Smooth muscle cell (in vitro differentiated cells): Measurements from ENCODE around the gene RNF130. TPM values are rescaled to one million over a fixed set of nuclear protein-coding genes. Genes with fewer than 3 reads are reported as not detected.

Source experiments
- DNase-seq: peaks from one replicate; lab custom pipeline; 2025; ENCODE audit not compliant: unreplicated experiment; lab: John Stamatoyannopoulos, UW
- H2AFZ ChIP-seq: fragments of 200-600 bp; sonication (generic); 2 replicates; pipeline ENCODE4 v1.6.0; 2016; ENCODE audit warnings: antibody characterized with exemption, low read depth, mild to moderate bottlenecking
- H3F3A ChIP-seq: fragments of 200-600 bp; sonication (generic); 2 replicates; pipeline ENCODE4 v1.6.0; 2017; ENCODE audit warnings: antibody characterized with exemption, low read depth
- H3K27ac ChIP-seq: fragments of 200-600 bp; sonication (generic); 2 replicates; pipeline ENCODE4 v1.5.1; 2016; ENCODE audit warnings: low read depth, mild to moderate bottlenecking
- H3K27me3 ChIP-seq: fragments of 200-600 bp; sonication (generic); 2 replicates; pipeline ENCODE4 v1.6.1; 2016; ENCODE audit warnings: low read depth, mild to moderate bottlenecking
- H3K36me3 ChIP-seq: fragments of 200-600 bp; sonication (generic); 2 replicates; pipeline ENCODE4 v1.5.1; 2016; ENCODE audit warnings: low read depth
- H3K4me1 ChIP-seq: fragments of 200-600 bp; sonication (generic); 2 replicates; pipeline ENCODE4 v1.5.1; 2016; ENCODE audit warnings: low read depth
- H3K4me2 ChIP-seq: fragments of 200-600 bp; sonication (generic); 2 replicates; pipeline ENCODE4 v1.6.0; 2016; ENCODE audit warnings: mild to moderate bottlenecking
- H3K4me3 ChIP-seq: fragments of 200-600 bp; sonication (generic); 2 replicates; pipeline ENCODE4 v1.5.1; 2016; ENCODE audit warnings: mild to moderate bottlenecking
- H3K79me2 ChIP-seq: fragments of 200-600 bp; sonication (generic); 2 replicates; pipeline ENCODE4 v1.6.0; 2016; ENCODE audit warnings: low read depth, mild to moderate bottlenecking
- H3K9ac ChIP-seq: fragments of 200-600 bp; sonication (generic); 2 replicates; pipeline ENCODE4 v1.6.0; 2016; ENCODE audit warnings: low read depth
- H3K9me3 ChIP-seq: fragments of 200-600 bp; sonication (generic); replicated peaks from 2 replicates; pipeline ENCODE4 v1.5.1; 2016; ENCODE audit warnings: low read depth
- H4K20me1 ChIP-seq: fragments of 200-600 bp; sonication (generic); 2 replicates; pipeline ENCODE4 v1.6.0; 2016; ENCODE audit warnings: low read depth
- WGBS: methylation state at CpG from one replicate; pipeline ENCODE4 v1.1.7; 2016; ENCODE audit warnings: low lambda C conversion rate; 5-methylcytosine and 5-hydroxymethylcytosine counted together
- polyA plus RNA-seq: library from polyadenylated mRNA; unstranded; fragments of >200 nt; fragmentation: Nextera tagmentation; extraction: Ambion mirVana; gene quantifications from 2 replicates; pipeline ENCODE4 v1.2.1, GENCODE V29; 2016
- total RNA-seq: library from RNA; depleted of rRNA; stranded (reverse); fragments of >200 nt; gene quantifications from 2 replicates; pipeline ENCODE4 v1.2.3, GENCODE V29; 2014
- TF ChIP-seq, protein P1 (sequence below): fragments of 200-600 bp; sonication (generic); IDR thresholded peaks from 2 replicates; pipeline ENCODE4 v1.5.1; 2017; ENCODE audit warnings: borderline replicate concordance, mild to moderate bottlenecking, antibody characterized with exemption; ENCODE audit not compliant: insufficient read depth, poor library complexity, severe bottlenecking

RNF130 gene
- total and polyA plus RNA-seq, 2 experiments from 2014 or later, result 32.4 to 37.5 TPM

DNA sequence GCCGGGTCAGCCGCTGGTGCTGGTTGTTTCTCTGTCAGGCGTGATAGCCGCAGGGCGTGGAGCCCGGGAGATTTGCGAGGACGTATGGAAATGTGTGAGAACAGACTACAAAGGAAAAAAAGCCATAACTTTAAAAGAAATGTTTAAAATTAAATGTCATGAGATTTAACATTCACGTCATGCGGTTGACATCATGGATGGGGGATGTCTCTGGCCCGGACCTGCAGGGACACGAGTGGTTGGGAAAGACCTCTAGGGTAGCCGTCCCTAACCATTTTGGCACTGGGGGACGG is 643 bp upstream of the RNF130 start:
- Histone ChIP-seq H3K36me3 (no peaks in the 10 kb centered on the region), H3K9ac (no peak overlapping the region), H3K9me3 (no peaks in the 10 kb centered on the region), H3K4me3 (peak overlapping the region; percentile 90), H3K4me2 (peak overlapping the region; percentile 99), H3K27ac (no peak overlapping the region), H3K4me1 (peaks cover 33% of the 10 kb centered on the region), H2AFZ (peak overlapping the region; percentile 95), H3F3A (no peaks in the 10 kb centered on the region), H3K79me2 (peaks cover 37% of the 10 kb centered on the region), H4K20me1 (peaks cover 36% of the 10 kb centered on the region), H3K27me3 (no peaks in the 10 kb centered on the region)
- DNase-seq, result no peak
- TF ChIP-seq, protein P1, sequence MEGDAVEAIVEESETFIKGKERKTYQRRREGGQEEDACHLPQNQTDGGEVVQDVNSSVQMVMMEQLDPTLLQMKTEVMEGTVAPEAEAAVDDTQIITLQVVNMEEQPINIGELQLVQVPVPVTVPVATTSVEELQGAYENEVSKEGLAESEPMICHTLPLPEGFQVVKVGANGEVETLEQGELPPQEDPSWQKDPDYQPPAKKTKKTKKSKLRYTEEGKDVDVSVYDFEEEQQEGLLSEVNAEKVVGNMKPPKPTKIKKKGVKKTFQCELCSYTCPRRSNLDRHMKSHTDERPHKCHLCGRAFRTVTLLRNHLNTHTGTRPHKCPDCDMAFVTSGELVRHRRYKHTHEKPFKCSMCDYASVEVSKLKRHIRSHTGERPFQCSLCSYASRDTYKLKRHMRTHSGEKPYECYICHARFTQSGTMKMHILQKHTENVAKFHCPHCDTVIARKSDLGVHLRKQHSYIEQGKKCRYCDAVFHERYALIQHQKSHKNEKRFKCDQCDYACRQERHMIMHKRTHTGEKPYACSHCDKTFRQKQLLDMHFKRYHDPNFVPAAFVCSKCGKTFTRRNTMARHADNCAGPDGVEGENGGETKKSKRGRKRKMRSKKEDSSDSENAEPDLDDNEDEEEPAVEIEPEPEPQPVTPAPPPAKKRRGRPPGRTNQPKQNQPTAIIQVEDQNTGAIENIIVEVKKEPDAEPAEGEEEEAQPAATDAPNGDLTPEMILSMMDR, result no peak
- 32% methylated on average over 13 of the region's 14 CpGs for WGBS

DNA sequence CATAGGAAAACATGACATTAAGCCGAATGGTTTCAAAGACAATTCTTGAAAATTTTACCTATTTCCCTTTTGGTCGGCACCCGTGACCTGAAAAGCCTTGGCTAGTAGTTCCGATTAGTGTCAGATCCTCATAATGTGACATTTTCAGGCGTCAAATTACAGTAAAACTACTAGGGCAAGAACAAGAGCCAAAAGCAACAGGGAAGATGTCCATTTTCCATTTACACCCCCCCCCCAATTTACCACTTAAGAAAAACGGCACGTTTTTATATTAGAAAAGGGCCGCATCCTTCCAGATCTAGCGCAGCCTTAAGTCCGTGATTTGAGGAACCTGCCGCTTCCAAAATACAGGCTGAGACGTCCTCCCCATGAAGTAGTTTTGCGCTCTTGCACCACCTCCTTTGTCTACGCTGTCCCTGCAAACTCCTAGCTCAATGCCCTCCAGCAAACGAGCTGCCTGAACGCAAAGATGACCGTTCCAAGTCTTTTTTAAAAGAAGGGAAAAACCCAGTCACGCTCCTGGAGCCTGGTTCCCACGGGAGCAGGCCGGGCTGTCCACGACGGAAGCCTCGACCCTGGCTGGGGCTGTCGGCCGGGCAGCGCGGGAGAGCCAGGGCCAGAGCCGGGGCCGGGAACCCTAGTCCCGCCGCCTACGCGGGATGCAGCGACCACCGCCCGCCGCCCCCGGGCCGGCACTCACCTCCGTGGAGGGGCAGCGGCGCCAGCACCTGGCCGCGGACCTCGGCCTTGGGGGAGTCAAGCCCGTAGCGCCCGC is 616 bp downstream of the RNF130 start:
- H3K9ac ChIP-seq, result peak overlapping the region; percentile 69
- H3K27me3 ChIP-seq, result no peaks in the 10 kb centered on the region
- H3F3A ChIP-seq, result no peaks in the 10 kb centered on the region
- peak overlapping the region; percentile 90 for H3K4me3 ChIP-seq
- H3K27ac ChIP-seq, result peak overlapping the region; percentile 54
- no peaks in the 10 kb centered on the region for H3K9me3 ChIP-seq
- peak; percentile 57 for DNase-seq
- TF ChIP-seq, protein P1, result no peak
- H3K36me3 ChIP-seq, result no peaks in the 10 kb centered on the region
- H3K4me1 ChIP-seq, result peaks cover 34% of the 10 kb centered on the region
- WGBS, result 2% methylated on average over 48 of the region's 48 CpGs
- peak overlapping the region; percentile 94 for H2AFZ ChIP-seq
- peaks cover 47% of the 10 kb centered on the region for H4K20me1 ChIP-seq
- peak overlapping the region; percentile 99 for H3K4me2 ChIP-seq
- H3K79me2 ChIP-seq, result peaks cover 50% of the 10 kb centered on the region

DNA sequence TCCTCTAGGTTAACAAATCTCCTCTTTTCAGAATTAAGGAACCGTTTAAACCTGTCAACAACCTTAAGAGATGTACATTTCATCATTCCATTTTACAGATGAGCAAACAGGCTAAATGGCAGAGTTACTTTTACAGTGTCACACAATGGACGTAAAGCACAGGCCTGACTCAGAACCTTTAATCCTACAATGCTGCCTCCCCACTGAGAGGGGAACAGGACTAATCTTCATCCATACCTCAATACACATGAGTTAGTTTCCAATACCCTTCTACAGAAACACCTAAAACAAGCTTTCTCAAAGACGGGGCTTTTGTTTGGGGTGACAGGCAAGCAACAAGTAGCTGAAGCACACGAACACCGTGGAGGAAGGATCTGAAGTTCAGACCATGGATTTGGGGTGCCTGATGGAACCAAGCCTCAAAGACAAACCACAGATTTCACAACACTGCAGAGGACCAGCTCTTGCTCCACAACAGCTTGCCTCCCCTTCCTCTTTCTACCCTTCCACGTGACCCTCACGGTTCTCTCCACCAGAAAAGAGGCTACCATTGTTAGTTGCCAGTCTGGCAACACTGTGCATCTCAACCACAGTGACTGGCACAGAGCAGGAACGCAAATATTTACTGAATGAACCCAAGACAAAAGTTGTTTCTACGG is 1.8 kb downstream of the RNF130 start:
- Histone ChIP-seq H3K4me3 (peak overlapping the region; percentile 90), H3K9ac (no peak overlapping the region), H3K27me3 (no peaks in the 10 kb centered on the region), H3K79me2 (peaks cover 61% of the 10 kb centered on the region), H3K36me3 (no peaks in the 10 kb centered on the region), H3K4me1 (peaks cover 34% of the 10 kb centered on the region), H4K20me1 (peaks cover 56% of the 10 kb centered on the region), H3K9me3 (no peaks in the 10 kb centered on the region), H2AFZ (no peak overlapping the region), H3K27ac (no peak overlapping the region), H3F3A (no peaks in the 10 kb centered on the region), H3K4me2 (peak overlapping the region; percentile 99)
- WGBS, result 44% methylated on average over 9 of the region's 9 CpGs
- DNase-seq, result no peak
- TF ChIP-seq, protein P1, result no peak
